ENCODE results near the gene LIFR.

DNA sequence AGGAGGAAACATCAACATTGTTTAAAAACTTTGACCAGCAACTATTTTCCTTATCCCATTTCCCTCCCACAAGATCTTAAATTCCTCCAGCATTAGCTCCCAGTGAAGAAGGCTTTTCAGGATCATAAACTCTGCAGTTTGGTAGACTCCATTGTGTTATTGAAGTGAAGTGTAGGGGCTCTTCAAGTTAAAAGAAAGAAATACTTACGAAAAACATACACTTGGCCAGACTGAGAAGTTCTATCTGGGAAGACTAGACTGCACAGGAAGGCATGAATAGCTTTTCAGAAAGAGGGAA lies 22.3 kb downstream of the LIFR start:
- no peak for TF ChIP-seq EZH2 (IDR thresholded peaks at IDR 0.05; ENCODE audit: borderline replicate concordance, insufficient read depth, low read length, poor library complexity, severe bottlenecking)
- TF ChIP-seq, protein P1, sequence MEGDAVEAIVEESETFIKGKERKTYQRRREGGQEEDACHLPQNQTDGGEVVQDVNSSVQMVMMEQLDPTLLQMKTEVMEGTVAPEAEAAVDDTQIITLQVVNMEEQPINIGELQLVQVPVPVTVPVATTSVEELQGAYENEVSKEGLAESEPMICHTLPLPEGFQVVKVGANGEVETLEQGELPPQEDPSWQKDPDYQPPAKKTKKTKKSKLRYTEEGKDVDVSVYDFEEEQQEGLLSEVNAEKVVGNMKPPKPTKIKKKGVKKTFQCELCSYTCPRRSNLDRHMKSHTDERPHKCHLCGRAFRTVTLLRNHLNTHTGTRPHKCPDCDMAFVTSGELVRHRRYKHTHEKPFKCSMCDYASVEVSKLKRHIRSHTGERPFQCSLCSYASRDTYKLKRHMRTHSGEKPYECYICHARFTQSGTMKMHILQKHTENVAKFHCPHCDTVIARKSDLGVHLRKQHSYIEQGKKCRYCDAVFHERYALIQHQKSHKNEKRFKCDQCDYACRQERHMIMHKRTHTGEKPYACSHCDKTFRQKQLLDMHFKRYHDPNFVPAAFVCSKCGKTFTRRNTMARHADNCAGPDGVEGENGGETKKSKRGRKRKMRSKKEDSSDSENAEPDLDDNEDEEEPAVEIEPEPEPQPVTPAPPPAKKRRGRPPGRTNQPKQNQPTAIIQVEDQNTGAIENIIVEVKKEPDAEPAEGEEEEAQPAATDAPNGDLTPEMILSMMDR (IDR thresholded peaks at IDR 0.05; ENCODE audit: poor library complexity, severe bottlenecking) = no peak
- no peak for TF ChIP-seq POLR2AphosphoS5 (IDR thresholded peaks at IDR 0.05)

All from neural cell (in vitro differentiated cells).